Right lung (tissue), 5 donors: ENCODE results near the gene BCL6B. TPM values are rescaled to one million over a fixed set of nuclear protein-coding genes. Genes with fewer than 3 reads are reported as not detected.
"Not testable (repeated sequence)": the region's sequence is repeated elsewhere in the genome, so short reads cannot be mapped to it uniquely, and the experiment has no call there.

Source experiments
- DNase-seq, 2 donors: peaks; one replicate each; pipeline ENCODE4 v3.0.0-alpha.2; 2013
- polyA plus RNA-seq, 5 donors: library from polyadenylated mRNA; unstranded; fragments of 120-200 nt; gene quantifications; one replicate each; pipeline versions ENCODE4 v1.2.1 to v1.2.3, GENCODE V29; 2013; ENCODE audit warnings: inconsistent platforms in 1 of 5, low replicate concordance in 1 of 5; ENCODE audit not compliant: insufficient read length in 5 of 5, insufficient read depth in 1 of 5

BCL6B gene
- polyA plus RNA-seq, 5 donors: 29.2 to 43.3 (median 37.3) TPM

DNA sequence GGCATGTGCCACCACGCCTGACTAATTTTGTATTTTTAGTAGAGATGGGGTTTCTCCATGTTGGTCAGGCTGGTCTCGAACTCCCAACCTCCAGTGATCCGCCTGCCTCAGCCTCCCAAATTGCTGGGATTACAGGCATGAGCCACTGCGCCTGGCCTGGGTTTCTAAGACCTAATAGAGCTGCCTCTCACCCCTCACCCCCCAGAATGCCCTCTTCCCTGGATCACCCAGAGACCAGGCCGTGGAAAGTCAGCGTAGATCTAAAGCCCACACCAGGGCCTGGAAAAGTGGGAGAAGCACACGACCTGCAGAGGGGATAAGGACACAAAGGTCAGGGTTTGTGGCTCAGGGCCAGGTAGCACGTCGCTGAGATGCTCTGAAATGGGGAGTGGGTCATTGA, 27.7 kb downstream of the BCL6B start:
- DNase-seq: not testable (repeated sequence)

- DNase-seq: no peak
These were observed 33.5 kb downstream of the BCL6B start for GRCh38 chr17:7056386-7056785.

GRCh38 chr17:7058831-7059447, 36.1 kb downstream of the BCL6B start:
- DNase-seq: no peak

DNA sequence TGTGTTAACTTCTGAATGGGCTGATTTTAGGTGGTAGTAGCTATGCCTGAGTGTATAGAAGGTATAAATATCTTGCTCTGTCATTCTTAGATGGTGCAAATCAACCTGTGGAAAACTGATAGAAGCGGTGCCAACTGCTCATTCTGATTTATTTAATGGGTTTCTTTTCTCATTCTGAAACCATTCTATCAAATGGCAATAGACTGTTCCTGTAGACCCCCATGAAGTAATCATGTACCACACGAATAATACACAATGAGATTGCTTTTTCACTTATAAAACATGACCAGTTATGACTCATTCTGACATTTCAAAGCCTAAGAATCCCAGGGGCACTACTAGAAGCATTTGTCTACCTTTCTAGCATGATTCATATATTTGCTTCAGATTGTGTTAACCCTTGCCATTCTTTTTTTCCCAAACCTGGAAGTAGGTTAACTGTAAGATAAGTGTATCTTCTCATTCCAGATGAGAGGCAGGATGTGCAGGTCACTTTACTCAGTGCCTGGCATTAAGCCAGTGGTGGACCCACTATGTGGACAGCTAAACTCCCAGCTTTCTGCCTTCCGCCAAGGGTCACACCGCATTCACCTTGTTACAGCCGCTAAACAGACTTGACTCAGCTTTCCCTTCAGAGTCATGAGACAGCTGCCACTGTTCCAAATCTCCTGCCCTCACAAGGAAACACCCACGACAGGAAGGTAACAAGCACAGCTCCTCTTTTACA, 37.5 kb downstream of the BCL6B start:
- DNase-seq: no peak

- DNase-seq: no peak
These were observed 40.8 kb downstream of the BCL6B start for GRCh38 chr17:7063518-7064094.

- DNase-seq: no peak
These were observed 41.4 kb downstream of the BCL6B start for GRCh38 chr17:7064261-7064660.

GRCh38 chr17:7067198-7067597, 44.3 kb downstream of the BCL6B start:
- no peak for DNase-seq

DNA sequence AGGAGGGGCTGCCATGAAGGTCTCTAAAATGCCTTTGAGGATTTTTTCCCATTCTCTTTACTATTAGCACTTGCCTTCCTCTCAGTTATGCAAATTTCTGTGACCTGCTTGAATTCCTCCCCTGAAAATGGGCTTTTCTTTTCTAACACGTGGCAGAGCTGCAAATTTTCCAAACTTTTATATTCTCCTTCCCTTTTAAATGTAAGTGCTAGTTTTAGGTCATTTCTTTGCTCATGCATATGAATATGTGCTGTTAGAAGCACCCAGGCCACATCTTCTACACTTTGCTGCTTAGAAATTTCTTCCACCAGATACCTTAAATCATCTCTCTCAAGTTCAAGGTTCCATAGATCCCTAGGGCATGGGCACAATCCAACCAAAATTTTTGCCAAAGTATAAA, 45.4 kb downstream of the BCL6B start:
- DNase-seq: no peak

- DNase-seq: no peak
These were observed 47.9 kb downstream of the BCL6B start for GRCh38 chr17:7070712-7071111.

DNA sequence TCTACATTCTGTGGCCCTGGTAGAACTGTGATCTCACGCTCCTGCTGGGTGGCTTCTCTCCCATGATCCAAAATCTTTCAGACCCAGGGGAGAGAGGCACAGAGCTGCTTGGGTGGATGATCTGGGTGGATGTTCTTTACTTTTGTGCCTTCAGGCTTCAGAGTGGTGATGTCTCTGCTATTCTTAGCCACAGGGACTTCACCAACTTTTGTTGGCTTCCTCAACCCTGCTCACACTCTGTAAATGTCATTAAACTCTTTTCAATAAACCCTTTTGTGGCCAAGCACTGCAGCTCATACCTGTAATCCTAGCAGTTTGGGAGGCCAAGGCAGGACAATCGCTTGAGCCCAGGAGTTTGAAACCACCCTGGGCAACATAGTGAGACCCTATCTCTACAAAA, 49.6 kb downstream of the BCL6B start:
- DNase-seq: no peak

DNA sequence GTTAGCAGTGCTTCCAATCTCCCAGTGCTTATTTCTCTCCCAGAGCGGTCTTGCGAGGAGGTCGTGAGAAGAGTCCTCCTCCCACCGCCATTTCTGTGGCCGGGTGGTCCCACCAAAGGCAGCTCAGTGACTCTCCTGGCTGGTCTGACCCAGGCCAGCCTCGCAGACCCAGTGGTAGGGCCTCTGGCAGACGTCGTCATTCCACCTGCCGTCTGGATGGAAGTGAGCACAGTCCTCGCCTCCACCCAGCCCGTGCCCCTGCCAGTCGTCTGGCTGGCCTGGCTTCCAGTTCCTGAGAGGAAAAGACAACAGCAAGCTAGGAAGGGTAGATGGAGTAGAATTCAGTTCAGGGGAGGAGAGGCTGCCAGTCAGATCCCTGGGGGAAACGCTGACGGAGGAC, 52.1 kb downstream of the BCL6B start:
- no peak for DNase-seq

DNA sequence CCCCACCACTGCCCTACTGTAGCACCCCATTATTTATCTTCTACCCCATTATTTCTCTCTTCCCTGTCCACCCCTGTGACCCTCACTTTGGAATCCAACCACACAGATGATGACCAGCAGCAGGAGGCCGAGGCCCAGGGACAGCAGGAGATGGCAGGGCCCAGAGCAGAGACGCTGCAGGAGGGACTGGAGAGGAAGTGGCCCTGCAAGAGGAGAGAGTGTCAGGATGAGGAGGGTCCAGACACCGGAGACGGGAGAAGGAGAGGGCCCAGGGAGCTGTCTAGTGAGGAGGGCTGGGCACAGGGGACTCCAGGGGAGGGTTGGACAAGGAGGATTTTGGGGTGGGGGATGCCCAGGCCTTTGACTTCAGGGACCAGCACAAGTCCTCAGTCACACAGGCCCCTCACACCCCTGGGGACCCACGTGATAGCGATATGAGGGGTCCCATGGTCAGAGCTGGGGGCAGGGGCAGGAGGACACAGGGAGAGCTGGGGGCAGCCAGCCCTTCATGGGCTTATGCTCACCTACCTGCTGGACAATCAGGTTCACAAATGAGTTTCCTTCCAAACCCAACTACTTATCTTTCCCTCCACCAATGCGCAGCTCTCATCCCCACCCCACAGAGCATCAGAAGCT, 55.2 kb downstream of the BCL6B start:
- DNase-seq: no peak

DNA sequence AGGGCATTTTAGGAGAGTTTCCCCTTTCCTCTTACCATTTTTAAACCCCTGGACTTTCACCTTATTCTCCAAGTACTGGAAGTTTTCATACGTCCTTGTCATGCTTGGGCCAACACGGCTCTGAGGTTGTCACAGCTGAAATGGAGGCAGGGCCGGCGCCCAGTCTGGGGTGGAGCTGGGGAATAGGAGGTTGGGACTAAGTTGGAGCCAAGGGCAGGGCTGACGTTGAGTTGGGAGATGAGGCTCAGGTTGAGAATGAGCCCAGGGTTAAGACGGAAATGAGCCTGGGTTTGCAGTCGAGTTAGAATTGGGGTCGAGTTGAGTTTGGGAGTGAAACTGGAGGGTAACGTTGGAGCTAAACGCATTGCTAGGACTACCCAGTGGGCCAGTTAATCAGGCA, 55.9 kb downstream of the BCL6B start:
- DNase-seq: no peak

Other genes with a start within 250 kb of the BCL6B start
- gene FBXO39, start 246.8 kb upstream of the BCL6B start, polyA plus RNA-seq: under 1 TPM; 0.29 to 0.87 (median 0.46) TPM
- 10 to 100 TPM in 2 of 5 donors, 1 to 10 TPM in 3; 2.7 to 11.3 (median 9.4) TPM for gene TEKT1, start 191.3 kb upstream of the BCL6B start, polyA plus RNA-seq
- gene ALOX12, start 27.0 kb upstream of the BCL6B start, polyA plus RNA-seq: 1 to 10 TPM; 2.4 to 4.3 (median 3.9) TPM
- gene RNASEK, start 10.4 kb upstream of the BCL6B start, polyA plus RNA-seq: 100 to 1,000 TPM; 111 to 157 (median 139) TPM
- 1 to 10 TPM; 3.4 to 5.2 (median 4.2) TPM for gene SLC16A13, start 13.0 kb downstream of the BCL6B start, polyA plus RNA-seq
- 1 to 10 TPM in 3 of 5 donors, under 1 TPM in 2; 0.42 to 1.6 (median 1.2) TPM for gene SLC16A11, start 21.0 kb downstream of the BCL6B start, polyA plus RNA-seq
- 1 to 10 TPM; 2.1 to 4.8 (median 3.5) TPM for gene CLEC10A, start 57.2 kb downstream of the BCL6B start, polyA plus RNA-seq
- 1 to 10 TPM in 1 of 5 donors, under 1 TPM in 4; 0.31 to 2.1 (median 0.72) TPM for gene ASGR2, start 91.8 kb downstream of the BCL6B start, polyA plus RNA-seq
- gene ASGR1, start 156.3 kb downstream of the BCL6B start, polyA plus RNA-seq: 10 to 100 TPM in 3 of 5 donors, 1 to 10 TPM in 2; 7.2 to 11.9 (median 10.4) TPM
- gene DLG4, start 196.8 kb downstream of the BCL6B start, polyA plus RNA-seq: 10 to 100 TPM; 33.6 to 62.3 (median 45.4) TPM
- gene ACADVL, start 196.9 kb downstream of the BCL6B start, polyA plus RNA-seq: 100 to 1,000 TPM; 289 to 380 (median 360) TPM
- gene DVL2, start 211.5 kb downstream of the BCL6B start, polyA plus RNA-seq: 10 to 100 TPM; 42.5 to 62.9 (median 56.0) TPM
- gene PHF23, start 216.4 kb downstream of the BCL6B start, polyA plus RNA-seq: 10 to 100 TPM; 32.7 to 58.8 (median 46.7) TPM
- gene GABARAP, start 219.4 kb downstream of the BCL6B start, polyA plus RNA-seq: 100 to 1,000 TPM; 375 to 529 (median 415) TPM
- gene CTDNEP1, start 228.7 kb downstream of the BCL6B start, polyA plus RNA-seq: 100 to 1,000 TPM; 128 to 156 (median 146) TPM
- gene ELP5, start 229.2 kb downstream of the BCL6B start, polyA plus RNA-seq: 10 to 100 TPM; 36.6 to 49.7 (median 40.6) TPM
- 10 to 100 TPM; 22.3 to 35.1 (median 33.6) TPM for gene CLDN7, start 239.4 kb downstream of the BCL6B start, polyA plus RNA-seq